Body of pancreas (tissue), 4 donors: ENCODE measurements around the gene SCGN. TPM values are rescaled to one million over a fixed set of nuclear protein-coding genes. Genes with fewer than 3 reads are reported as not detected.

ENCODE experiments used
- ATAC-seq: fragments of 150-250 bp; one replicate; pipeline ENCODE4 v1.9.1; 2016
- DNase-seq, 4 donors: peaks; one replicate each; pipeline ENCODE4 v3.0.0-alpha.2; 2019
- H3K27ac ChIP-seq, 4 donors: fragments of 200-600 bp; sonication (generic); 1 replicate in 3 of 4; 2 replicates in 1 of 4; pipeline versions ENCODE4 v1.5.1 to v1.6.1; 2016 to 2019; ENCODE audit warnings: mild to moderate bottlenecking in 1 of 4, mixed read lengths in 1 of 4, moderate library complexity in 1 of 4
- H3K27me3 ChIP-seq, 2 donors: fragments of 200-600 bp; sonication (generic); one replicate each; pipeline ENCODE4 v1.6.0; 2016; ENCODE audit warnings: mild to moderate bottlenecking in 1 of 2
- H3K36me3 ChIP-seq, 2 donors: fragments of 200-600 bp; sonication (generic); replicated peaks in 1 of 2; 2 replicates each; pipeline ENCODE4 v1.5.1; 2016; ENCODE audit warnings: low read depth in 2 of 2; ENCODE audit not compliant: insufficient read depth in 1 of 2
- H3K4me1 ChIP-seq: fragments of 200-600 bp; sonication (generic); one replicate; pipeline ENCODE4 v1.6.0; 2016
- H3K4me3 ChIP-seq, 2 donors: fragments of 200-600 bp; sonication (generic); 1 replicate in 1 of 2; 2 replicates in 1 of 2; pipeline ENCODE4 v1.5.1; 2016 to 2019
- H3K9me3 ChIP-seq, 3 donors: fragments of 200-600 bp; sonication (generic); 1 replicate in 2 of 3; 2 replicates in 1 of 3; pipeline ENCODE4 v1.5.1; 2016
- POLR2A ChIP-seq, 3 donors: fragments of 450-650 bp; IDR thresholded peaks; one replicate each; pipeline ENCODE4 v1.6.1; 2016; ENCODE audit warnings: antibody characterized with exemption in 3 of 3, mild to moderate bottlenecking in 2 of 3
- WGBS, 2 donors: methylation state at CpG; one replicate each; pipeline ENCODE4 v1.1.5; 2017; 5-methylcytosine and 5-hydroxymethylcytosine counted together
- intact Hi-C: fragments of 100-400 bp; cut with DNase I; formaldehyde crosslinking; loops from one replicate; pipeline ENCODE4 v1.15.1; 2023
- total RNA-seq, 2 donors: library from RNA; depleted of rRNA; stranded (reverse); fragments of >200 nt; gene quantifications; one replicate each; pipeline ENCODE4 v1.1.0, GENCODE V29; 2016
- TF ChIP-seq, protein P1 (sequence below), 7 experiments: fragments of 450-650 bp in 4 of 7; fragments of 200-600 bp in 3 of 7; sonication (generic) in 3 of 7; IDR thresholded peaks; one replicate each; pipeline ENCODE4 v1.5.1; 2016 to 2019; ENCODE audit warnings: antibody characterized with exemption in 7 of 7

The SCGN gene
- total RNA-seq, 2 donors from 2014 or later: 26.7 to 38.1 TPM

GRCh38 chr6:25689966-25690365, 38.0 kb downstream of the SCGN start:
- TF ChIP-seq POLR2A (IDR thresholded peaks at IDR 0.05): no peak
- TF ChIP-seq, protein P1, sequence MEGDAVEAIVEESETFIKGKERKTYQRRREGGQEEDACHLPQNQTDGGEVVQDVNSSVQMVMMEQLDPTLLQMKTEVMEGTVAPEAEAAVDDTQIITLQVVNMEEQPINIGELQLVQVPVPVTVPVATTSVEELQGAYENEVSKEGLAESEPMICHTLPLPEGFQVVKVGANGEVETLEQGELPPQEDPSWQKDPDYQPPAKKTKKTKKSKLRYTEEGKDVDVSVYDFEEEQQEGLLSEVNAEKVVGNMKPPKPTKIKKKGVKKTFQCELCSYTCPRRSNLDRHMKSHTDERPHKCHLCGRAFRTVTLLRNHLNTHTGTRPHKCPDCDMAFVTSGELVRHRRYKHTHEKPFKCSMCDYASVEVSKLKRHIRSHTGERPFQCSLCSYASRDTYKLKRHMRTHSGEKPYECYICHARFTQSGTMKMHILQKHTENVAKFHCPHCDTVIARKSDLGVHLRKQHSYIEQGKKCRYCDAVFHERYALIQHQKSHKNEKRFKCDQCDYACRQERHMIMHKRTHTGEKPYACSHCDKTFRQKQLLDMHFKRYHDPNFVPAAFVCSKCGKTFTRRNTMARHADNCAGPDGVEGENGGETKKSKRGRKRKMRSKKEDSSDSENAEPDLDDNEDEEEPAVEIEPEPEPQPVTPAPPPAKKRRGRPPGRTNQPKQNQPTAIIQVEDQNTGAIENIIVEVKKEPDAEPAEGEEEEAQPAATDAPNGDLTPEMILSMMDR (IDR thresholded peaks at IDR 0.05): no peak
- no peak overlapping the region for H3K27ac ChIP-seq
- WGBS, 2 donors: 39 to 48% methylated on average over 1 of the region's 1 CpG
- DNase-seq (no peak), ATAC-seq (no peak)
- H3K4me1 ChIP-seq: no peaks in the 10 kb centered on the region
- H3K27me3 ChIP-seq: no peaks in the 10 kb centered on the region
- intact Hi-C loops: no loop called here
- no peak overlapping the region for H3K4me3 ChIP-seq
- H3K9me3 ChIP-seq: no peaks in the 10 kb centered on the region
- H3K36me3 ChIP-seq: no peaks in the 10 kb centered on the region

DNA sequence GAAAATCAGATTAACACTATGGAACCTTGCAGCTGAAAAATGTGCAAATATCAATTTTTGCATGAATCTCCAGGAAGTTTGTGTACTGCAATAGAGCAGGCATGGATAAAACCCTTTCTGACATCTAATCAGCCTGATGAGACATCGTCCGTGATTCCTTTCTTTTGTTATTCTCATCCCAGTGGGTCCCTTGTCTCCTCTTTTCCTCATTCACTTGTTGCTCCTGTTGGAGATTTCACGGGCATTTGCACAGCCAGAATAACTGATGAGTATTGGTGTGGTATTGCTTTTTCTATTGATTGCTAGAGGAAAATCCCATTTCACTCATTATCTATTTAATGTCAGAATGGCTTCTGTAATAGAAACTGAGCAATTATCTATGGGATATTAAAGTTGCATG, 39.9 kb downstream of the SCGN start:
- no peak for DNase-seq
- H3K4me1 ChIP-seq: no peaks in the 10 kb centered on the region
- no peak overlapping the region for H3K4me3 ChIP-seq
- 94 to 97% methylated on average over 3 of the region's 3 CpGs for WGBS, 2 donors
- no peaks in the 10 kb centered on the region for H3K36me3 ChIP-seq
- ATAC-seq: no peak
- TF ChIP-seq, protein P1 (IDR thresholded peaks at IDR 0.05): no peak
- no peak for TF ChIP-seq POLR2A (IDR thresholded peaks at IDR 0.05)
- no peaks in the 10 kb centered on the region for H3K27me3 ChIP-seq
- no peak overlapping the region for H3K27ac ChIP-seq
- H3K9me3 ChIP-seq: no peaks in the 10 kb centered on the region
- intact Hi-C loops: no loop called here

GRCh38 chr6:25692472-25692871, 40.5 kb downstream of the SCGN start:
- Histone ChIP-seq H3K4me3 (no peak overlapping the region), H3K27me3 (no peaks in the 10 kb centered on the region), H3K4me1 (no peaks in the 10 kb centered on the region), H3K36me3 (no peaks in the 10 kb centered on the region), H3K27ac (no peak overlapping the region), H3K9me3 (no peaks in the 10 kb centered on the region)
- ATAC-seq (no peak), DNase-seq (no peak)
- intact Hi-C loops: no loop called here
- 70 to 79% methylated on average over 3 of the region's 3 CpGs for WGBS, 2 donors
- TF ChIP-seq, protein P1 (IDR thresholded peaks at IDR 0.05): no peak
- no peak for TF ChIP-seq POLR2A (IDR thresholded peaks at IDR 0.05)

- Histone ChIP-seq H3K36me3 (no peaks in the 10 kb centered on the region), H3K4me3 (no peak overlapping the region), H3K9me3 (no peaks in the 10 kb centered on the region), H3K27me3 (no peaks in the 10 kb centered on the region), H3K4me1 (peaks cover 7% of the 10 kb centered on the region), H3K27ac (no peak overlapping the region)
- TF ChIP-seq, protein P1 (IDR thresholded peaks at IDR 0.05): no peak
- no peak for TF ChIP-seq POLR2A (IDR thresholded peaks at IDR 0.05)
- ATAC-seq (no peak), DNase-seq (no peak)
- intact Hi-C loops: no loop called here
- WGBS, 2 donors: 83 to 88% methylated on average over 4 of the region's 4 CpGs
Observed at GRCh38 chr6:25694366-25694765, 42.4 kb downstream of the SCGN start.

DNA sequence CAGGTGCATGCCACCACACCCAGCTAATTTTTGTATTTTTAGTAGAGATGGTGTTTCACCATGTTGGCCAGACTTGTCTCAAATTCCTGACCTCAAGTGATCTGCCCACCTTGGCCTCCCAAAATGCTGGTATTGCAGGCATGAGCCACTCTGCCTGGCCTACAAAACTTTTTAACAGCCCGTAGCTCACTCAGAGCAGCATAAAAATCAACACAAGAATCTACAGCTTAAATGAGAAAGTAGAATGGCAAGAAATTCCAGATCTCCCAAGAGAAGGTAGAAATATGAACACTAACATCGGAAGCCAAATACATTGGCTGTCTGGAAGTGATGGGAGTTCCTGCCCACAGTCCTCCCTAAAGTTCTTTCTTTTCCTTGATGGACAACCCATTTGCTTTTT, 43.7 kb downstream of the SCGN start:
- DNase-seq: no peak
- peaks cover 7% of the 10 kb centered on the region for H3K4me1 ChIP-seq
- no peak overlapping the region for H3K27ac ChIP-seq
- no peaks in the 10 kb centered on the region for H3K27me3 ChIP-seq
- no peak overlapping the region for H3K4me3 ChIP-seq
- TF ChIP-seq POLR2A (IDR thresholded peaks at IDR 0.05): no peak
- TF ChIP-seq, protein P1 (IDR thresholded peaks at IDR 0.05): no peak
- ATAC-seq: no peak
- H3K9me3 ChIP-seq: no peaks in the 10 kb centered on the region
- H3K36me3 ChIP-seq: no peaks in the 10 kb centered on the region
- intact Hi-C loops: no loop called here
- 81 to 85% methylated on average over 2 of the region's 2 CpGs for WGBS, 2 donors
